WTC11 (cell line): Measurements from ENCODE around the gene CFAP53. TPM values are rescaled to one million over a fixed set of nuclear protein-coding genes. Genes with fewer than 3 reads are reported as not detected.

Experiments used
- ATAC-seq: fragments of 200-7000 bp; cut with Tn5 transposase; 2 replicates; pipeline ENCODE4 v1.10.0; 2021; ENCODE audit warnings: mild to moderate bottlenecking, moderate library complexity
- CTCF ChIA-PET: fragments of 300-600 bp; sonication (Branson Sonifier 250); formaldehyde crosslinking; loops from one replicate; lab custom pipeline; 2021; ENCODE audit warnings: antibody characterized with exemption; lab: Charles Lee
- POLR2A ChIA-PET: fragments of 350-600 bp; sonication (Branson Sonifier 250); formaldehyde crosslinking; loops from one replicate; lab custom pipeline; 2021; ENCODE audit warnings: antibody characterized with exemption; lab: Charles Lee
- DNase-seq: peaks from one replicate; pipeline ENCODE4 v3.0.0; 2021; ENCODE audit warnings: low spot score
- H3K27ac Mint-ChIP-seq: 2 replicates; pipeline ENCODE4 v1.8.0; 2021; ENCODE audit warnings: mixed read lengths
- H3K27me3 Mint-ChIP-seq: 2 replicates; pipeline ENCODE4 v1.8.0; 2021; ENCODE audit warnings: low read depth, mild to moderate bottlenecking, moderate library complexity, mixed read lengths
- H3K36me3 Mint-ChIP-seq: 2 replicates; pipeline ENCODE4 v1.8.0; 2021; ENCODE audit warnings: mixed read lengths
- H3K4me1 Mint-ChIP-seq: 2 replicates; pipeline ENCODE4 v1.8.0; 2022; ENCODE audit warnings: mixed read lengths
- H3K4me3 Mint-ChIP-seq: 2 replicates; pipeline ENCODE4 v1.8.0; 2021; ENCODE audit warnings: mild to moderate bottlenecking, moderate library complexity, mixed read lengths
- H3K9me3 Mint-ChIP-seq: 2 replicates; pipeline ENCODE4 v1.8.0; 2021; ENCODE audit warnings: mixed read lengths
- ATF1 ChIP-seq: sonication (generic); formaldehyde crosslinking; IDR thresholded peaks from 2 replicates; pipeline ENCODE4 v1.8.1; 2023; ENCODE audit warnings: mild to moderate bottlenecking, moderate library complexity, missing genetic modification reagents
- CBFB ChIP-seq: sonication (generic); formaldehyde crosslinking; IDR thresholded peaks from 2 replicates; pipeline ENCODE4 v1.8.1; 2022; ENCODE audit warnings: mild to moderate bottlenecking, low read depth, missing genetic modification reagents
- CREM ChIP-seq: sonication (generic); formaldehyde crosslinking; IDR thresholded peaks from 2 replicates; pipeline ENCODE4 v1.8.1; 2022; ENCODE audit warnings: mild to moderate bottlenecking, missing genetic modification reagents, moderate library complexity
- ESRRA ChIP-seq: sonication (generic); formaldehyde crosslinking; IDR thresholded peaks from 2 replicates; pipeline ENCODE4 v1.8.1; 2022; ENCODE audit warnings: mild to moderate bottlenecking, missing genetic modification reagents, borderline replicate concordance
- ETV6 ChIP-seq: sonication (generic); formaldehyde crosslinking; IDR thresholded peaks from 2 replicates; pipeline ENCODE4 v1.8.1; 2022; ENCODE audit warnings: mild to moderate bottlenecking, missing genetic modification reagents
- GRHL2 ChIP-seq: fragments of 250-450 bp; sonication (Bioruptor Pico); IDR thresholded peaks from 2 replicates; pipeline ENCODE4 v1.8.0; 2022; ENCODE audit warnings: mild to moderate bottlenecking, moderate library complexity; ENCODE audit not compliant: insufficient replicate concordance, severe bottlenecking
- GTF2I ChIP-seq: fragments of 250-450 bp; sonication (Bioruptor Pico); conservative IDR thresholded peaks from 2 replicates; pipeline ENCODE4 v1.4.0; 2021; ENCODE audit warnings: mild to moderate bottlenecking
- HMGA2 ChIP-seq: fragments of 250-450 bp; sonication (Bioruptor Pico); IDR thresholded peaks from 2 replicates; pipeline ENCODE4 v1.4.0; 2021; ENCODE audit warnings: mild to moderate bottlenecking, moderate library complexity
- KAT7 ChIP-seq: sonication (generic); formaldehyde crosslinking; IDR thresholded peaks from 2 replicates; pipeline ENCODE4 v1.8.1; 2023; ENCODE audit warnings: missing genetic modification reagents, mild to moderate bottlenecking, borderline replicate concordance
- NFE2L1 ChIP-seq: sonication (generic); formaldehyde crosslinking; IDR thresholded peaks from 2 replicates; pipeline ENCODE4 v1.8.1; 2023; ENCODE audit warnings: missing genetic modification reagents
- NR1H2 ChIP-seq: sonication (generic); formaldehyde crosslinking; IDR thresholded peaks from 2 replicates; pipeline ENCODE4 v1.9.0; 2021; ENCODE audit warnings: mild to moderate bottlenecking, moderate library complexity, missing genetic modification reagents
- RORB ChIP-seq: fragments of 250-450 bp; sonication (Bioruptor Pico); IDR thresholded peaks from 2 replicates; pipeline ENCODE4 v1.9.0; 2021; ENCODE audit warnings: mild to moderate bottlenecking
- SOX15 ChIP-seq: fragments of 250-450 bp; sonication (Bioruptor Pico); IDR thresholded peaks from 2 replicates; pipeline ENCODE4 v1.9.0; 2021; ENCODE audit warnings: mild to moderate bottlenecking
- TCF7 ChIP-seq: sonication (generic); formaldehyde crosslinking; IDR thresholded peaks from 2 replicates; pipeline ENCODE4 v1.8.0; 2022; ENCODE audit warnings: mild to moderate bottlenecking, low read depth, missing genetic modification reagents, moderate library complexity
- TEAD4 ChIP-seq: sonication (generic); formaldehyde crosslinking; IDR thresholded peaks from 2 replicates; pipeline ENCODE4 v1.8.0; 2022; ENCODE audit warnings: mild to moderate bottlenecking, missing genetic modification reagents
- ZNF219 ChIP-seq: sonication (generic); formaldehyde crosslinking; IDR thresholded peaks from 2 replicates; pipeline ENCODE4 v1.8.0; 2023; ENCODE audit warnings: missing genetic modification reagents, mild to moderate bottlenecking, borderline replicate concordance
- ZNF232 ChIP-seq: sonication (generic); formaldehyde crosslinking; IDR thresholded peaks from 2 replicates; pipeline ENCODE4 v1.8.0; 2022; ENCODE audit warnings: mild to moderate bottlenecking, missing genetic modification reagents
- ZNF263 ChIP-seq: sonication (generic); formaldehyde crosslinking; IDR thresholded peaks from 2 replicates; pipeline ENCODE4 v1.8.1; 2022; ENCODE audit warnings: low read depth, mild to moderate bottlenecking, moderate library complexity, missing genetic modification reagents
- ZNF281 ChIP-seq: sonication (generic); formaldehyde crosslinking; IDR thresholded peaks from 2 replicates; pipeline ENCODE4 v1.8.0; 2023; ENCODE audit warnings: mild to moderate bottlenecking, missing genetic modification reagents
- ZNF512 ChIP-seq: sonication (generic); formaldehyde crosslinking; IDR thresholded peaks from 2 replicates; pipeline ENCODE4 v1.8.1; 2022; ENCODE audit warnings: missing genetic modification reagents, borderline replicate concordance
- total RNA-seq: library from RNA; stranded (reverse); gene quantifications from 3 replicates; pipeline ENCODE4 v1.2.3, GENCODE V29; 2021
- TF ChIP-seq, protein P1 (sequence below): sonication (generic); formaldehyde crosslinking; IDR thresholded peaks from 2 replicates; pipeline ENCODE4 v1.8.1; 2023; ENCODE audit warnings: mild to moderate bottlenecking, missing genetic modification reagents, moderate library complexity
- TF ChIP-seq, protein P2 (sequence below): sonication (generic); formaldehyde crosslinking; IDR thresholded peaks from 2 replicates; pipeline ENCODE4 v1.8.1; 2023; ENCODE audit warnings: mild to moderate bottlenecking, missing genetic modification reagents
- TF ChIP-seq, protein P3 (sequence below): sonication (generic); formaldehyde crosslinking; IDR thresholded peaks from 2 replicates; pipeline ENCODE4 v1.8.1; 2022; ENCODE audit warnings: low read depth, mild to moderate bottlenecking, moderate library complexity, missing genetic modification reagents, borderline replicate concordance

The CFAP53 gene
- total RNA-seq, 1 experiment from 2014 or later, result 0.26 TPM

GRCh38 chr18:50201476-50202018, 64.7 kb downstream of the CFAP53 start:
- Mint-ChIP-seq H3K27me3 (peaks cover 27% of the 10 kb centered on the region), H3K4me1 (peaks cover 7% of the 10 kb centered on the region), H3K27ac (no peak overlapping the region), H3K36me3 (no peaks in the 10 kb centered on the region), H3K4me3 (no peak overlapping the region), H3K9me3 (peaks cover 10% of the 10 kb centered on the region; the same call in 1 of the 2 replicates)
- ChIA-PET POLR2A (interaction anchor here (0.5 kb wide), 1 partner anchor 83 kb away, joined by 4 read pairs; no protein-coding TSS in a partner anchor), CTCF (interaction anchor here (3.1 to 3.2 kb wide), 2 partner anchors 150 to 228 kb away, joined by 13 to 24 read pairs; no protein-coding TSS in a partner anchor)
- TF ChIP-seq, protein P1, sequence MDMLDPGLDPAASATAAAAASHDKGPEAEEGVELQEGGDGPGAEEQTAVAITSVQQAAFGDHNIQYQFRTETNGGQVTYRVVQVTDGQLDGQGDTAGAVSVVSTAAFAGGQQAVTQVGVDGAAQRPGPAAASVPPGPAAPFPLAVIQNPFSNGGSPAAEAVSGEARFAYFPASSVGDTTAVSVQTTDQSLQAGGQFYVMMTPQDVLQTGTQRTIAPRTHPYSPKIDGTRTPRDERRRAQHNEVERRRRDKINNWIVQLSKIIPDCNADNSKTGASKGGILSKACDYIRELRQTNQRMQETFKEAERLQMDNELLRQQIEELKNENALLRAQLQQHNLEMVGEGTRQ (CRISPR knock-in tag), result no peak
- DNase-seq (no peak), ATAC-seq (no peak)

DNA sequence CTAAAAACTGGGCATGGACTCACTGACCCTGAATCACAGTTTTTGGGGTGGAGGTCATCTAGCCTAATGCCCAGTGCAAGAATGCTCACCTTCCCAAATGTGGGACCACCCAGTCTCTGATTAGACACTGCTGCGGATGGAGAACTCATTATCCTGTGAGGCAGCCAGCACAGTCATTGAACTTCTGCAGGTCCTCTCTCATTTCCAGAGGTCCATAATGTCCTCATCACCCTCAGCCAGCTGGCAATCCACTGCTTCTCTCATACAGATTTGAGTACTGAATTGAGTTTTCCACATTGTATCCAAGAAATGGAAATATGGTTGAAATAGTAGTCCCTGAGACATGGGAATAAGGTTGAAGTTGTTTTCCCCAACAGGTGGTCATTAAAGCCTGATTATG, 66.4 kb downstream of the CFAP53 start:
- POLR2A ChIA-PET, result no interaction called here
- H3K27me3 Mint-ChIP-seq, result peaks cover 43% of the 10 kb centered on the region
- no peak for TF ChIP-seq TEAD4 (CRISPR knock-in tag)
- no peak for TF ChIP-seq CREM (CRISPR knock-in tag)
- TF ChIP-seq ATF1 (CRISPR knock-in tag), result no peak
- TF ChIP-seq, protein P2, sequence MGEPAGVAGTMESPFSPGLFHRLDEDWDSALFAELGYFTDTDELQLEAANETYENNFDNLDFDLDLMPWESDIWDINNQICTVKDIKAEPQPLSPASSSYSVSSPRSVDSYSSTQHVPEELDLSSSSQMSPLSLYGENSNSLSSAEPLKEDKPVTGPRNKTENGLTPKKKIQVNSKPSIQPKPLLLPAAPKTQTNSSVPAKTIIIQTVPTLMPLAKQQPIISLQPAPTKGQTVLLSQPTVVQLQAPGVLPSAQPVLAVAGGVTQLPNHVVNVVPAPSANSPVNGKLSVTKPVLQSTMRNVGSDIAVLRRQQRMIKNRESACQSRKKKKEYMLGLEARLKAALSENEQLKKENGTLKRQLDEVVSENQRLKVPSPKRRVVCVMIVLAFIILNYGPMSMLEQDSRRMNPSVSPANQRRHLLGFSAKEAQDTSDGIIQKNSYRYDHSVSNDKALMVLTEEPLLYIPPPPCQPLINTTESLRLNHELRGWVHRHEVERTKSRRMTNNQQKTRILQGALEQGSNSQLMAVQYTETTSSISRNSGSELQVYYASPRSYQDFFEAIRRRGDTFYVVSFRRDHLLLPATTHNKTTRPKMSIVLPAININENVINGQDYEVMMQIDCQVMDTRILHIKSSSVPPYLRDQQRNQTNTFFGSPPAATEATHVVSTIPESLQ (CRISPR knock-in tag), result no peak
- no peak for TF ChIP-seq ESRRA (CRISPR knock-in tag)
- TF ChIP-seq, all 79 proteins: peak for 0
- Mint-ChIP-seq H3K27ac (no peak overlapping the region), H3K4me3 (no peak overlapping the region), H3K9me3 (peaks cover 10% of the 10 kb centered on the region; the same call in 1 of the 2 replicates), H3K36me3 (no peaks in the 10 kb centered on the region), H3K4me1 (peaks cover 16% of the 10 kb centered on the region)
- CTCF ChIA-PET, result no interaction called here
- DNase-seq, result no peak
- no peak for ATAC-seq

DNA sequence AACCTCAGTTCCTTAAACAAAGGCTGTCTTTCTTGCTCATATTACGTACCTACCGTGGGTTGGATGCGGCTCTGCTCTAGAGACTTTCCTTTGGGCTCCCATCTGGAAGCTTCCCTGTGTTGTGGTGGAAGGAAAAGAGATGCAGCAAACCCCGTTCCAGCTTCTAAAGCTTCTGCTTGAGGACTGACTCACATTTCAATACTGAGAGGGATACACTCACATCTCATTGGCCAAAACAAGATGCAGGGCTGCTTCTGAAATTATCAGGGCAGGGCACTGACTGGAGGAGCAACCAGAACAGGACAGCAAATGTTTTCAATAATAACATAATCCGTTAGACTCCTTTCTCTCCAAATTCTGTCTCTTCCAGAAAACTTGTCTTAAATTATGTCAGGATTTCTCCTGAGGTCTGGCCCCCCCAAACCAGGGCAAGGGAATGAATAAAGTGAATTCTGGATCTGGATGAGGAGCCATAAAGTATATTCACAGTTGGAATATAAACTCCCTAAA, 66.9 kb downstream of the CFAP53 start:
- peaks cover 14% of the 10 kb centered on the region for H3K4me1 Mint-ChIP-seq
- H3K36me3 Mint-ChIP-seq, result no peaks in the 10 kb centered on the region
- no peak for DNase-seq
- H3K27ac Mint-ChIP-seq, result no peak overlapping the region
- peaks cover 10% of the 10 kb centered on the region; the same call in 1 of the 2 replicates for H3K9me3 Mint-ChIP-seq
- peaks cover 43% of the 10 kb centered on the region for H3K27me3 Mint-ChIP-seq
- H3K4me3 Mint-ChIP-seq, result no peak overlapping the region
- ChIA-PET CTCF (no interaction called here), POLR2A (no interaction called here)
- TF ChIP-seq CBFB, result no peak
- TF ChIP-seq RORB, result no peak
- TF ChIP-seq ETV6, result no peak
- no peak for TF ChIP-seq KAT7 (CRISPR knock-in tag)
- no peak for TF ChIP-seq NFE2L1 (CRISPR knock-in tag)
- no peak for TF ChIP-seq GTF2I (CRISPR knock-in tag)
- TF ChIP-seq ZNF281 (CRISPR knock-in tag), result no peak
- TF ChIP-seq ZNF232 (CRISPR knock-in tag), result no peak
- TF ChIP-seq ZNF512, result no peak
- TF ChIP-seq ZNF263 (CRISPR knock-in tag), result no peak
- no peak for TF ChIP-seq GRHL2 (CRISPR knock-in tag)
- TF ChIP-seq TEAD4 (CRISPR knock-in tag), result no peak
- TF ChIP-seq, protein P3, sequence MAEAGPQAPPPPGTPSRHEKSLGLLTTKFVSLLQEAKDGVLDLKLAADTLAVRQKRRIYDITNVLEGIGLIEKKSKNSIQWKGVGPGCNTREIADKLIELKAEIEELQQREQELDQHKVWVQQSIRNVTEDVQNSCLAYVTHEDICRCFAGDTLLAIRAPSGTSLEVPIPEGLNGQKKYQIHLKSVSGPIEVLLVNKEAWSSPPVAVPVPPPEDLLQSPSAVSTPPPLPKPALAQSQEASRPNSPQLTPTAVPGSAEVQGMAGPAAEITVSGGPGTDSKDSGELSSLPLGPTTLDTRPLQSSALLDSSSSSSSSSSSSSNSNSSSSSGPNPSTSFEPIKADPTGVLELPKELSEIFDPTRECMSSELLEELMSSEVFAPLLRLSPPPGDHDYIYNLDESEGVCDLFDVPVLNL, result no peak
- TF ChIP-seq ZNF219 (CRISPR knock-in tag), result no peak
- no peak for TF ChIP-seq TCF7
- no peak for TF ChIP-seq HMGA2 (CRISPR knock-in tag)
- TF ChIP-seq NR1H2 (CRISPR knock-in tag), result no peak
- no peak for TF ChIP-seq SOX15 (CRISPR knock-in tag)
- ATAC-seq, result no peak
